Spinal cord (tissue), 10 donors: ENCODE results near the gene MYH15. TPM values are rescaled to one million over a fixed set of nuclear protein-coding genes. Genes with fewer than 3 reads are reported as not detected.

Source experiments
- DNase-seq, 6 donors: peaks; one replicate each; pipeline versions ENCODE4 v3.0.0 to v3.0.0-alpha.2; 2013 to 2015; ENCODE audit warnings: low spot score in 6 of 6, low read depth in 4 of 6
- H3K27ac ChIP-seq: one replicate; pipeline ENCODE4 v1.5.1; 2013; ENCODE audit warnings: low read depth, low read length, control low read depth
- H3K27me3 ChIP-seq: one replicate; pipeline ENCODE4 v1.6.1; 2013; ENCODE audit warnings: low read length; ENCODE audit not compliant: control insufficient read depth, insufficient read depth
- H3K36me3 ChIP-seq: one replicate; pipeline ENCODE4 v1.6.1; 2013; ENCODE audit warnings: low read length; ENCODE audit not compliant: control insufficient read depth, insufficient read depth
- H3K4me1 ChIP-seq: one replicate; pipeline ENCODE4 v1.6.1; 2013; ENCODE audit warnings: low read length; ENCODE audit not compliant: control insufficient read depth, insufficient read depth
- H3K4me3 ChIP-seq: one replicate; pipeline ENCODE4 v1.5.1; 2013; ENCODE audit warnings: low read depth, low read length, control low read depth
- H3K9me3 ChIP-seq: one replicate; pipeline ENCODE4 v1.6.1; 2013; ENCODE audit warnings: low read length; ENCODE audit not compliant: control insufficient read depth, insufficient read depth
- WGBS: methylation state at CpG from one replicate; pipeline ENCODE4 v1.1.5; 2013; ENCODE audit warnings: missing lambda C conversion rate; ENCODE audit not compliant: insufficient coverage; 5-methylcytosine and 5-hydroxymethylcytosine counted together
- polyA plus RNA-seq, 2 donors: library from polyadenylated mRNA; unstranded; fragments of 120-200 nt; gene quantifications; one replicate each; pipeline ENCODE4 v1.2.1, GENCODE V29; 2013; ENCODE audit not compliant: insufficient read length in 2 of 2
- total RNA-seq, 2 donors: library from RNA; depleted of rRNA in 1 of 2; stranded (reverse); fragments of 120-200 nt in 1 of 2; fragments of >200 nt in 1 of 2; gene quantifications; one replicate each; pipeline versions ENCODE4 v1.2.3 to v1.2.4, GENCODE V29; 2013 to 2014
- donor health status: healthy.

Gene MYH15
- total and polyA plus RNA-seq, 4 donors, result 0.35 to 1.2 (median 0.89) TPM

- Histone ChIP-seq H3K9me3 (no peaks in the 10 kb centered on the region), H3K27ac (no peak overlapping the region), H3K36me3 (no peaks in the 10 kb centered on the region), H3K4me3 (no peak overlapping the region), H3K27me3 (no peaks in the 10 kb centered on the region), H3K4me1 (no peaks in the 10 kb centered on the region)
- no CpG with 5 or more reads among the region's 1 CpG for WGBS
- no peak for DNase-seq
Observed at GRCh38 chr3:108497271-108497670, 13.1 kb downstream of the MYH15 start.

GRCh38 chr3:108495717-108496116, 14.7 kb downstream of the MYH15 start:
- no peak for DNase-seq
- H3K4me1 ChIP-seq, result no peaks in the 10 kb centered on the region
- no CpG with 5 or more reads among the region's 6 CpGs for WGBS

GRCh38 chr3:108494906-108495531, 15.4 kb downstream of the MYH15 start:
- H3K4me3 ChIP-seq, result no peak overlapping the region
- H3K9me3 ChIP-seq, result no peaks in the 10 kb centered on the region
- H3K4me1 ChIP-seq, result no peaks in the 10 kb centered on the region
- H3K27ac ChIP-seq, result no peak overlapping the region
- H3K36me3 ChIP-seq, result no peaks in the 10 kb centered on the region
- no peaks in the 10 kb centered on the region for H3K27me3 ChIP-seq
- DNase-seq, result peak in 1 of 6 donors; percentile 52
- no CpG with 5 or more reads among the region's 3 CpGs for WGBS

More at GRCh38 chr3:108495717-108496116, 14.7 kb downstream of the MYH15 start:
- H3K27ac ChIP-seq, result no peak overlapping the region
- H3K9me3 ChIP-seq, result no peaks in the 10 kb centered on the region
- H3K27me3 ChIP-seq, result no peaks in the 10 kb centered on the region
- H3K36me3 ChIP-seq, result no peaks in the 10 kb centered on the region
- no peak overlapping the region for H3K4me3 ChIP-seq

- Histone ChIP-seq H3K9me3 (no peaks in the 10 kb centered on the region), H3K27me3 (no peaks in the 10 kb centered on the region), H3K27ac (no peak overlapping the region), H3K4me3 (no peak overlapping the region), H3K36me3 (no peaks in the 10 kb centered on the region), H3K4me1 (no peaks in the 10 kb centered on the region)
- no CpG with 5 or more reads among the region's 2 CpGs for WGBS
- peak in 2 of 6 donors; percentile 36 to 38 for DNase-seq
Observed at GRCh38 chr3:108493862-108494261, 16.5 kb downstream of the MYH15 start.

GRCh38 chr3:108491456-108491855, 18.9 kb downstream of the MYH15 start:
- no peak for DNase-seq
- WGBS, result 66% methylated on average over 3 of the region's 3 CpGs

GRCh38 chr3:108489776-108490175, 20.6 kb downstream of the MYH15 start:
- H3K27ac ChIP-seq, result no peak overlapping the region
- peak in 5 of 6 donors; percentile 38 to 91 (median 52) for DNase-seq
- no peak overlapping the region for H3K4me3 ChIP-seq
- peaks cover 5% of the 10 kb centered on the region for H3K4me1 ChIP-seq
- no peaks in the 10 kb centered on the region for H3K36me3 ChIP-seq
- H3K27me3 ChIP-seq, result no peaks in the 10 kb centered on the region
- no peaks in the 10 kb centered on the region for H3K9me3 ChIP-seq
- WGBS, result no CpG with 5 or more reads among the region's 2 CpGs

More at GRCh38 chr3:108491456-108491855, 18.9 kb downstream of the MYH15 start:
- H3K4me3 ChIP-seq, result no peak overlapping the region
- no peak overlapping the region for H3K27ac ChIP-seq
- no peaks in the 10 kb centered on the region for H3K36me3 ChIP-seq
- no peaks in the 10 kb centered on the region for H3K9me3 ChIP-seq
- H3K4me1 ChIP-seq, result peaks cover 5% of the 10 kb centered on the region
- H3K27me3 ChIP-seq, result no peaks in the 10 kb centered on the region

- Histone ChIP-seq H3K27ac (no peak overlapping the region), H3K4me1 (peaks cover 5% of the 10 kb centered on the region), H3K4me3 (no peak overlapping the region), H3K9me3 (no peaks in the 10 kb centered on the region), H3K36me3 (no peaks in the 10 kb centered on the region), H3K27me3 (no peaks in the 10 kb centered on the region)
- no peak for DNase-seq
- no CpG with 5 or more reads among the region's 1 CpG for WGBS
Observed at GRCh38 chr3:108488631-108489030, 21.8 kb downstream of the MYH15 start.

GRCh38 chr3:108487439-108487838, 23.0 kb downstream of the MYH15 start:
- DNase-seq, result no peak
- H3K27me3 ChIP-seq, result no peaks in the 10 kb centered on the region
- H3K9me3 ChIP-seq, result no peaks in the 10 kb centered on the region
- WGBS, result no CpG with 5 or more reads among the region's 2 CpGs
- no peak overlapping the region for H3K4me3 ChIP-seq
- H3K27ac ChIP-seq, result no peak overlapping the region
- peaks cover 5% of the 10 kb centered on the region for H3K4me1 ChIP-seq
- no peaks in the 10 kb centered on the region for H3K36me3 ChIP-seq

- Histone ChIP-seq H3K27ac (no peak overlapping the region), H3K27me3 (no peaks in the 10 kb centered on the region), H3K4me3 (peak overlapping the region; percentile 19), H3K9me3 (no peaks in the 10 kb centered on the region), H3K36me3 (no peaks in the 10 kb centered on the region), H3K4me1 (peaks cover 5% of the 10 kb centered on the region)
- 17% methylated on average over 2 of the region's 6 CpGs for WGBS
- peak in 2 of 6 donors; percentile 72 to 77 for DNase-seq
Observed at GRCh38 chr3:108486941-108487340, 23.5 kb downstream of the MYH15 start.

- H3K36me3 ChIP-seq, result no peaks in the 10 kb centered on the region
- WGBS, result 80% methylated on average over 1 of the region's 3 CpGs
- no peak overlapping the region for H3K4me3 ChIP-seq
- H3K4me1 ChIP-seq, result peaks cover 5% of the 10 kb centered on the region
- peak in 1 of 6 donors; percentile 19 for DNase-seq
- no peaks in the 10 kb centered on the region for H3K27me3 ChIP-seq
- H3K27ac ChIP-seq, result no peak overlapping the region
- H3K9me3 ChIP-seq, result no peaks in the 10 kb centered on the region
Observed at GRCh38 chr3:108486338-108486737, 24.1 kb downstream of the MYH15 start.
